GM15510 (cell line): ENCODE data around the gene STK10.

Experiments
- POLR2A ChIP-seq: IDR thresholded peaks from 3 replicates; pipeline ENCODE4 v1.6.1; 2011; ENCODE audit warnings: borderline replicate concordance; ENCODE audit not compliant: insufficient read length; ENCODE audit errors: extremely low read depth

The STK10 gene

GRCh38 chr5:172078726-172079345 lies 109.2 kb downstream of the STK10 start:
- no peak for TF ChIP-seq POLR2A

- TF ChIP-seq POLR2A = no peak
Observed at GRCh38 chr5:172077664-172078425, 110.2 kb downstream of the STK10 start.

DNA sequence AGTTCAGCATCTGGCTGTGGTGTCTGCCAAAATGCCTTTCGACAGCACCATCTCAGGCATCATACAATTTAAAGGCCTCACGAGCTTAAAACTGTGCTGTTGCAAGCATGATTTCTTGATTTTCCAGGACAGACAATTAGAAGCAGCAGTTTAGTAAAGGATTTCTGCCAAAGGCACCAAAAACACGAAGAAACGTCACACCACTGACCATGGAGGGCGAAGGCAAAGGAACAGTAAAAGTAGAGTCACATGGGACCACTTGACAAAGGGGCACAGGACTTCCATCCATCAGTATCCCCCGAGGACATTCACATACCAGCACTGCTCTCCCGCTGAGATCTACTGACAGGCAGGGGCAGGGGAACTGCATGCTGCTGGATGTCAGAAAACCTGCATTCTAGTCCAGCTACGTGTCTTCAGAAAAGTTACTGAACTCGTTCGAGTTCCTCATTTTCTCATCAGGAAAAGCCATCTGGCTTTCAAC lies 111.2 kb downstream of the STK10 start:
- no peak for TF ChIP-seq POLR2A

DNA sequence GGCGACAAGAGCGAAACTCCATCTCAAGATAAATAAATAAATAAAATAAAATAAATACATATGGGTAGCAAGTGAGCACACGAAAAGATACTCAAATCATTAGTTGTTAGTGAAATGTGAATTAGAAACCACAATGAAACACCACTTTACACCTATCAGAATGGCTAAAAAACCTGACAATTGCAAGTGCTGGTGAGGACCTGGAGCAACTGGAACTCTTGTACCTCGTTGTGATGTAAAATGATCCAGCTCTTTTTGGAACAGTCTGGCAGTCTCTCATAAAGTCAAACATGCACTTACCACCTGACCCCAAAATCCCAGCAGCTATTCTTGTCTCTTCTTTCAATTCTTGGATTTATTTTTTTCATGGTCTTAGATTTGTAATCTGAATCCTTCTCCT lies 112.4 kb downstream of the STK10 start:
- no peak for TF ChIP-seq POLR2A

- TF ChIP-seq POLR2A = no peak
Observed at GRCh38 chr5:172074896-172075295, 113.1 kb downstream of the STK10 start.

GRCh38 chr5:172071309-172071875 lies 116.6 kb downstream of the STK10 start:
- no peak for TF ChIP-seq POLR2A

DNA sequence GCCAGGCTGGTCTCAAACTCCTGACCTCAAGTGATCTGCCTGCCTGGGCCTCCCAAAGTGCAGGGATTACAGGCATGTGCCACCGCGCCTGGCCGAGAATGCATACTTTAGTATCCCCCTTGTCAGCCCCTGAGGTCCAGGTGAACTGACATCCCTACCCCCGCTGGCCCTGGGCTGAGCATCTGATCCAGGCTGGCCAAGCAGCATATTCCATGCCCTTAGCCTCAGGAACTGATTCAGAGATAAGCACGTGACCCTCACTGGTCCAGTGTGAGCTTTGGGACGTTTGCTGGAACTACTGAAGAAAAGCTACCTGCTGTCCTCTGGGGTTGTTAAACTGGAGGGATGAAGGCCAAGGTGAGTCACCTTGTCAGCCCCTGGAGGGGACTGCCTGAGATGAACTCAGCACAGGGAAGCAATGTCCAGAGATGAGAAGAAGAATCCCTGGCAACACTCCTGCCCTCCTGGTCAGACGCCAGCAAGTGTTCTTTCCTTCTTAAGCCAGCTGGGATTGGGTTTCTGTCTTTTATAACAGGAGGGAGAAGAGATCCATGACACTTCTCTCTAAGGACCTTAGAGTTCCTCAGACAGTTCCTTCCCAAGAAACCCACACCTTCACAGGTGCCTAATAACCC lies 122.5 kb downstream of the STK10 start:
- no peak for TF ChIP-seq POLR2A

DNA sequence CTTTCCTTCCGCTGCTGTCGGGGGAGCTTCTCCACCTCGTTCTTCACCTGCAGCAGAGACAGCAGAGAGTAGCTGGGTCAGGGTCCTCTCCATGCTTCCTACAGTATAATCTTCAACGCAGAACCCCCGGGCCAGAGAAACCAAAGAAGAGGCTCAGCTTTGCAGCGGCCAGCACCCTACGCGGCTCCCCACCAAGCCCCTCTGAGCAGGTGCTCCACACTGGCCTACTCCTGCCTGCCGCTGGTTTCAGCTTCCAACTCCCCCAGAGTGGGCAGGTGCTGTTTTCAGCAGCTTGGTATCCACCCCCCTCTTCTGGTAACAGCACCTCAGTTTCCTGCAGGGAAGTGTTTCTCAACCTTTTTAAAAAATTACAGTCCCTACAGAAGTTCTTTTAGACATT lies 123.3 kb downstream of the STK10 start:
- no peak for TF ChIP-seq POLR2A

GRCh38 chr5:172064358-172064757 lies 123.7 kb downstream of the STK10 start:
- TF ChIP-seq POLR2A = no peak

- TF ChIP-seq POLR2A = no peak
Observed at GRCh38 chr5:172063463-172064235, 124.4 kb downstream of the STK10 start.

DNA sequence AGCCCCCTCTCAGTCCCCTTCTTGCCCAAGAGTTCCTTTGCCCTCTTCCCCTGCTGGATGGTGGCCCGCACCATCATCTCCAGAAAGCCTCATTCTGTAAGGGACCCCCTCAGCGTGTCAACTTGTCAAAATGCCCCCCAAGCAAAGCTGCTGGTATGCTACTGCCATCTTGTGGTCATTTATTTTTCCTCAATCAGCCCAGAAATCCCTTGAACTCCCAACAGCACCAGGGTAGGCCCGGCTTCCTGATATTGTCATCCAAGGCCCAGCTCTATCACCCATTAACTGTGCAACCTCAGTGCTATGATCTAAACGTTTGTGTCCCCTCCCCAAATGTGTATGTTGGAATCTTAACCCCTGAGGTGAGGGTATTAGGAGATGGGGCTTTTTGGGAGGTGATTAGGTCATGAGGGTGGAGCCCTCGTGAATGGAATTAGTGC lies 128.3 kb downstream of the STK10 start:
- no peak for TF ChIP-seq POLR2A

DNA sequence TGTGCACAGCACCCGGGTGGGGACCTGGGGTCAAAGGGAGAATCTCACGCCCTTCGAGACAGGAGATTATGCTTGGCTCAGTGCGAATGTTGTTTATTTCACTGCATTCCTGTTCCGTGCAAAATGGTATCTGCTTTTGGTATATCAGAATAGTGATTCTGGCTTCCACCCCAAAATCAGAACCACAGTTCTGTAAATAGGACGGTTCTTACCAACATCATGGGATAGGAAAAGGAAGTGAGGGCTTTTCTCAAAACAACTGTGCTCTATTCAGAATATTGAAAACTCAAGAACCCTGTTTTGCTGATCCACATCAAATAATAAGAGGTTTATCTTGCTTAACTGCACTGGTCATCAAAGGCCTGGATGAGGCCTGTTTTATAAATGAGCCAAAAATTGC lies 129.9 kb downstream of the STK10 start:
- no peak for TF ChIP-seq POLR2A

GRCh38 chr5:172055996-172056395 lies 132.0 kb downstream of the STK10 start:
- no peak for TF ChIP-seq POLR2A

DNA sequence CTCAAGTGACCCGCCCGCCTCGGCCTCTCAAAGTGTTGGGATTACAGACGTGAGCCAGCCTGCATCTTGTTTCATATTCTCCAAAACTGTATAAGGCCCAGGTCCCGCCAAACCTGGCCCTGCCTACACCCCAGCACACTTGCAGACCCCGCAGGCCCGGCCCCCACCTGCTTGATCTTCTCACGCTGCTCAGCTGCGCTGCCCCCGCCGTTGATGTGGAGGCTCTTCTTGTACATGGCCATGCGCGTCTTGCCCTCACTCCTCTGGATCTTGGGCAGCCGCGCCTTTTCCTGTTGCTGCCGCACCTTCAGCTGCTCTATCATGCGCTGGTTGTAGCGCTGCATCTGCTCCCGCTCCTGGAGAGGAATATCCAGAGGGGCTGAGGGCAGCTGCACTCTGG lies 132.6 kb downstream of the STK10 start:
- TF ChIP-seq POLR2A = no peak
